HG03442 (cell line): ENCODE results near the gene SV2B.
"Not testable (repeated sequence)": the region's sequence is repeated elsewhere in the genome, so short reads cannot be mapped to it uniquely, and the experiment has no call there.

Experiments used
- ATAC-seq: cut with Tn5 transposase; IDR thresholded peaks from one replicate; pipeline ENCODE4 v1.9.1; 2021; ENCODE audit warnings: mild to moderate bottlenecking, moderate library complexity; ENCODE audit not compliant: unreplicated experiment

The SV2B gene

GRCh38 chr15:91302588-91303439 lies 202.8 kb downstream of the SV2B start:
- ATAC-seq, result peak; percentile 65

GRCh38 chr15:91304210-91304609 lies 204.2 kb downstream of the SV2B start:
- no peak for ATAC-seq

GRCh38 chr15:91304786-91305185 lies 204.7 kb downstream of the SV2B start:
- ATAC-seq, result no peak

GRCh38 chr15:91306144-91306543 lies 206.1 kb downstream of the SV2B start:
- no peak for ATAC-seq

- no peak for ATAC-seq
Observed at GRCh38 chr15:91307601-91308000, 207.5 kb downstream of the SV2B start.

GRCh38 chr15:91308199-91308598 lies 208.1 kb downstream of the SV2B start:
- no peak for ATAC-seq

GRCh38 chr15:91308855-91309254 lies 208.8 kb downstream of the SV2B start:
- ATAC-seq, result no peak

GRCh38 chr15:91311986-91312385 lies 211.9 kb downstream of the SV2B start:
- no peak for ATAC-seq

- ATAC-seq, result no peak
Observed at GRCh38 chr15:91316126-91316525, 216.1 kb downstream of the SV2B start.

GRCh38 chr15:91318516-91318915 lies 218.5 kb downstream of the SV2B start:
- ATAC-seq, result no peak

GRCh38 chr15:91318931-91319330 lies 218.9 kb downstream of the SV2B start:
- ATAC-seq, result no peak

- no peak for ATAC-seq
Observed at GRCh38 chr15:91319371-91320059, 219.5 kb downstream of the SV2B start.

- no peak for ATAC-seq
Observed at GRCh38 chr15:91320101-91320500, 220.0 kb downstream of the SV2B start.

- no peak for ATAC-seq
Observed at GRCh38 chr15:91329914-91330313, 229.9 kb downstream of the SV2B start.

- ATAC-seq, result no peak
Observed at GRCh38 chr15:91331581-91331980, 231.5 kb downstream of the SV2B start.

- no peak for ATAC-seq
Observed at GRCh38 chr15:91335702-91336101, 235.6 kb downstream of the SV2B start.

- no peak for ATAC-seq
Observed at GRCh38 chr15:91336687-91337086, 236.6 kb downstream of the SV2B start.

GRCh38 chr15:91338766-91339165 lies 238.7 kb downstream of the SV2B start:
- ATAC-seq, result no peak

- ATAC-seq, result no peak
Observed at GRCh38 chr15:91342097-91342496, 242.0 kb downstream of the SV2B start.

GRCh38 chr15:91344912-91345311 lies 244.9 kb downstream of the SV2B start:
- not testable (repeated sequence) for ATAC-seq

- no peak for ATAC-seq
Observed at GRCh38 chr15:91345736-91346135, 245.7 kb downstream of the SV2B start.

GRCh38 chr15:91346259-91346658 lies 246.2 kb downstream of the SV2B start:
- ATAC-seq, result no peak
